HepG2 (cell line): ENCODE measurements around the gene NUP93. TPM values are rescaled to one million over a fixed set of nuclear protein-coding genes. Genes with fewer than 3 reads are reported as not detected.

ENCODE experiments used
- FIP1L1 ChIP-seq: fragments of 200-400 bp; formaldehyde crosslinking; IDR thresholded peaks from 2 replicates; pipeline ENCODE4 v1.6.1; 2018; ENCODE audit warnings: low read depth, mild to moderate bottlenecking, low read length, moderate library complexity, borderline replicate concordance; ENCODE audit not compliant: insufficient read depth
- GATAD1 ChIP-seq: IDR thresholded peaks from 2 replicates; pipeline ENCODE4 v1.6.1; 2016; ENCODE audit warnings: missing genetic modification reagents, missing compliant biosample characterization
- GATAD2A ChIP-seq: IDR thresholded peaks from 2 replicates; pipeline ENCODE4 v1.6.1; 2016
- HOXA5 ChIP-seq: sonication (generic); formaldehyde crosslinking; IDR thresholded peaks from 2 replicates; pipeline ENCODE4 v1.4.0; 2020; ENCODE audit warnings: missing genetic modification reagents
- IRF2 ChIP-seq: IDR thresholded peaks from 2 replicates; pipeline ENCODE4 v1.6.1; 2018; ENCODE audit warnings: missing genetic modification reagents, missing compliant biosample characterization
- LCORL ChIP-seq, 2 experiments: fragments of 450-650 bp in 1 of 2; sonication (generic) in 1 of 2; formaldehyde crosslinking in 1 of 2; IDR thresholded peaks; 2 replicates each; pipeline versions ENCODE4 v1.5.0 to v1.6.1; 2017 to 2020; ENCODE audit warnings: antibody characterized with exemption in 1 of 2, missing genetic modification reagents in 1 of 2
- MED13 ChIP-seq: sonication (generic); formaldehyde crosslinking; IDR thresholded peaks from 2 replicates; pipeline ENCODE4 v1.5.0; 2020; ENCODE audit warnings: missing genetic modification reagents
- RNF2 ChIP-seq: fragments of 450-650 bp; conservative IDR thresholded peaks from 2 replicates; pipeline ENCODE4 v1.6.1; 2016; ENCODE audit warnings: low read depth
- SP5 ChIP-seq: IDR thresholded peaks from 2 replicates; pipeline ENCODE4 v1.6.1; 2016; ENCODE audit warnings: low read depth, borderline replicate concordance
- XRCC5 ChIP-seq: fragments of 200-400 bp; formaldehyde crosslinking; optimal IDR thresholded peaks from 2 replicates; pipeline ENCODE3; 2017; ENCODE audit warnings: mild to moderate bottlenecking, low read length
- ZBTB42 ChIP-seq: sonication (generic); formaldehyde crosslinking; IDR thresholded peaks from 2 replicates; pipeline ENCODE4 v1.5.0; 2020; ENCODE audit warnings: mild to moderate bottlenecking, missing genetic modification reagents
- ZNF143 ChIP-seq: sonication (generic); formaldehyde crosslinking; IDR thresholded peaks from 2 replicates; pipeline ENCODE4 v1.4.0; 2020; ENCODE audit warnings: missing genetic modification reagents
- ZNF382 ChIP-seq: sonication (generic); formaldehyde crosslinking; IDR thresholded peaks from 2 replicates; pipeline ENCODE4 v1.5.0; 2020; ENCODE audit warnings: missing genetic modification reagents, mild to moderate bottlenecking, borderline replicate concordance
- ZNF460 ChIP-seq: sonication (generic); formaldehyde crosslinking; IDR thresholded peaks from 2 replicates; pipeline ENCODE4 v1.5.1; 2020; ENCODE audit warnings: missing genetic modification reagents, mild to moderate bottlenecking, borderline replicate concordance
- ZNF546 ChIP-seq: sonication (generic); formaldehyde crosslinking; conservative IDR thresholded peaks from 2 replicates; pipeline ENCODE4 v1.8.1; 2023; ENCODE audit warnings: mild to moderate bottlenecking, missing genetic modification reagents
- ZNF556 ChIP-seq: sonication (generic); formaldehyde crosslinking; IDR thresholded peaks from 2 replicates; pipeline ENCODE4 v1.4.0; 2020; ENCODE audit warnings: mild to moderate bottlenecking, missing genetic modification reagents, borderline replicate concordance
- ZNF598 ChIP-seq: sonication (generic); formaldehyde crosslinking; IDR thresholded peaks from 2 replicates; pipeline ENCODE4 v1.5.1; 2020; ENCODE audit warnings: mild to moderate bottlenecking, missing genetic modification reagents, borderline replicate concordance
- ZNF619 ChIP-seq: sonication (generic); formaldehyde crosslinking; IDR thresholded peaks from 2 replicates; pipeline ENCODE4 v1.4.0; 2020; ENCODE audit warnings: mild to moderate bottlenecking, missing genetic modification reagents
- ZNF749 ChIP-seq: sonication (generic); formaldehyde crosslinking; IDR thresholded peaks from 2 replicates; pipeline ENCODE4 v1.8.0; 2022; ENCODE audit warnings: mild to moderate bottlenecking, missing genetic modification reagents, moderate library complexity, borderline replicate concordance
- polyA plus RNA-seq, 8 experiments: library from polyadenylated mRNA; depleted of rRNA in 3 of 8; stranded (reverse) in 7 of 8; unstranded in 1 of 8; fragments of >200 nt; fragmentation: Illumina TruSeq in 4 of 8; extraction: Trizol in 4 of 8; gene quantifications; 2 replicates each; pipeline versions ENCODE4 v1.2.1 to v1.2.3, GENCODE V29; 2011 to 2016; ENCODE audit warnings: low read depth in 4 of 8, missing spikeins in 1 of 8, mixed read lengths in 1 of 8; ENCODE audit not compliant: insufficient read depth in 1 of 8
- total RNA-seq, 5 experiments: library from RNA; depleted of rRNA; stranded (reverse); fragments of >200 nt; fragmentation: Illumina TruSeq; extraction: Trizol; gene quantifications; 2 replicates each; pipeline ENCODE4 v1.2.3, GENCODE V29; 2016; ENCODE audit warnings: low read depth in 1 of 5
- TF ChIP-seq, protein P1 (sequence below): sonication (generic); formaldehyde crosslinking; IDR thresholded peaks from 2 replicates; pipeline ENCODE4 v1.5.0; 2020; ENCODE audit warnings: missing genetic modification reagents
- TF ChIP-seq, protein P2 (sequence below): sonication (generic); formaldehyde crosslinking; IDR thresholded peaks from 2 replicates; pipeline ENCODE4 v1.5.0; 2020; ENCODE audit warnings: missing genetic modification reagents, mild to moderate bottlenecking, borderline replicate concordance
- TF ChIP-seq, protein P3 (sequence below): sonication (generic); formaldehyde crosslinking; IDR thresholded peaks from 2 replicates; pipeline ENCODE4 v1.8.0; 2022; ENCODE audit warnings: mild to moderate bottlenecking, missing genetic modification reagents, borderline replicate concordance
- TF ChIP-seq, protein P4 (sequence below): sonication (generic); formaldehyde crosslinking; IDR thresholded peaks from 2 replicates; pipeline ENCODE4 v1.5.0; 2020; ENCODE audit warnings: missing genetic modification reagents

The NUP93 gene
- total and polyA plus RNA-seq, 2 of the 13 experiments (the other 11 are each of a cell fraction or from before 2014, with no cell fraction given) = 58.5 to 140 TPM

DNA sequence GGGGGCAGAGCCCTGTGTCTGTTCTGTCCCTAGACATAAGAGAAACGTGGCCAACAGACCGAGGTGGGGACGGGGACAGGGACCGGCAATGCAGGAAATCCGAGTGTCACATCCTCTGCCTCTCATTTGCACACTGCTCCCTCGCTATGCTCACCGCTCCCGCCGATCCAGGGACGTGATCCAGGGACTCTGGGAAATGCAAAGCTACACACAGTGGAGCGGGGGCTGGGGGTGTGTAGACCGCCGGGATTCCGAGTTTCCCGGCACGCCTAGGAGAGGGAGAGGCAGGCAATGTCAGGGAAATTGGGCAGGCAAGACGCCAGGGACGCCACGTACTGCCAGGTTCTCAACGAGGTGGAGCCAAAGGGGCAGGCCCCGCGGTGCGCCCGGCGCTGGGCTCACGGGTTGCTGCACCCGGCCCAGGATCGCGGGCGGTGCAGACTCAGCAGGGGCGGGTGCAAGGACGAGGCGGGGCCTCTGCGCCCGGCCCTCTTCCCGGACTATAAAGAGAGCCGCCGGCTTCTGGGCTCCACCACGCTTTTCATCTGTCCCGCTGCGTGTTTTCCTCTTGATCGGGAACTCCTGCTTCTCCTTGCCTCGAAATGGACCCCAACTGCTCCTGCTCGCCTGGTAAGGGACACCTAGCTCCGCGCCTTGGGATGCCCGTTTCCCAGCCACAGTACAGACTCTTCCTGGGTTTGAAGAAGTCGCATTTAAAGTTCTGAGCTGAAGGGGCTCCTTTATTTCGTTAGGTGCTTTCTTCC lies 47.8 kb upstream of the NUP93 start, which contains the start of gene MT1X (continued):
- peak; percentile 68 for TF ChIP-seq MED13
- TF ChIP-seq ZNF598 = peak; percentile 82
- TF ChIP-seq RNF2 = peak; percentile 48; the same call in 1 of the 2 replicates
- TF ChIP-seq, protein P1, sequence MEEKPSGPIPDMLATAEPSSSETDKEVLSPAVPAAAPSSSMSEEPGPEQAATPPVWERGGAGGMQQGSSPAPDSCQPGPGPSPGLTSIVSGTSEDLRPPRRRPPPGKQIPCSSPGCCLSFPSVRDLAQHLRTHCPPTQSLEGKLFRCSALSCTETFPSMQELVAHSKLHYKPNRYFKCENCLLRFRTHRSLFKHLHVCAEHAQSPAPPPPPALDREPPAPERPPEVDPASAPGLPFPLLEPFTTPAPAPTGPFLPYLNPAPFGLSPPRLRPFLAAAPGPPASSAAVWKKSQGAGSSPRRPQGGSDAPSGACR (CRISPR knock-in tag) = no peak
- TF ChIP-seq LCORL (IDR thresholded peaks at IDR 0.05) = no peak
- TF ChIP-seq LCORL (CRISPR knock-in tag; IDR thresholded peaks at IDR 0.05) = peak; percentile 91
- TF ChIP-seq FIP1L1 = no peak
- TF ChIP-seq ZNF749 (CRISPR knock-in tag) = peak; percentile 49; the same call in 1 of the 2 replicates
- peak; percentile 81; the same call in 1 of the 2 replicates for TF ChIP-seq SP5 (CRISPR knock-in tag)
- no peak for TF ChIP-seq ZNF382 (CRISPR knock-in tag)
- TF ChIP-seq, protein P2, sequence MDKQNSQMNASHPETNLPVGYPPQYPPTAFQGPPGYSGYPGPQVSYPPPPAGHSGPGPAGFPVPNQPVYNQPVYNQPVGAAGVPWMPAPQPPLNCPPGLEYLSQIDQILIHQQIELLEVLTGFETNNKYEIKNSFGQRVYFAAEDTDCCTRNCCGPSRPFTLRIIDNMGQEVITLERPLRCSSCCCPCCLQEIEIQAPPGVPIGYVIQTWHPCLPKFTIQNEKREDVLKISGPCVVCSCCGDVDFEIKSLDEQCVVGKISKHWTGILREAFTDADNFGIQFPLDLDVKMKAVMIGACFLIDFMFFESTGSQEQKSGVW = no peak
- peak; percentile 70; the same call in 1 of the 2 replicates for TF ChIP-seq ZNF546 (CRISPR knock-in tag)
- TF ChIP-seq, protein P3, sequence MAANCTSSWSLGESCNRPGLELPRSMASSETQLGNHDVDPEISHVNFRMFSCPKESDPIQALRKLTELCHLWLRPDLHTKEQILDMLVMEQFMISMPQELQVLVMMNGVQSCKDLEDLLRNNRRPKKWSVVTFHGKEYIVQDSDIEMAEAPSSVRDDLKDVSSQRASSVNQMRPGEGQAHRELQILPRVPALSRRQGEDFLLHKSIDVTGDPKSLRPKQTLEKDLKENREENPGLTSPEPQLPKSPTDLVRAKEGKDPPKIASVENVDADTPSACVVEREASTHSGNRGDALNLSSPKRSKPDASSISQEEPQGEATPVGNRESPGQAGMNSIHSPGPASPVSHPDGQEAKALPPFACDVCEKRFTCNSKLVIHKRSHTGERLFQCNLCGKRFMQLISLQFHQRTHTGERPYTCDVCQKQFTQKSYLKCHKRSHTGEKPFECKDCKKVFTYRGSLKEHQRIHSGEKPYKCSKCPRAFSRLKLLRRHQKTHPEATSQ = 0 out of 2 replicates have a peak, but pooled peaks have one; percentile 55
- no peak for TF ChIP-seq GATAD1
- TF ChIP-seq, protein P4, sequence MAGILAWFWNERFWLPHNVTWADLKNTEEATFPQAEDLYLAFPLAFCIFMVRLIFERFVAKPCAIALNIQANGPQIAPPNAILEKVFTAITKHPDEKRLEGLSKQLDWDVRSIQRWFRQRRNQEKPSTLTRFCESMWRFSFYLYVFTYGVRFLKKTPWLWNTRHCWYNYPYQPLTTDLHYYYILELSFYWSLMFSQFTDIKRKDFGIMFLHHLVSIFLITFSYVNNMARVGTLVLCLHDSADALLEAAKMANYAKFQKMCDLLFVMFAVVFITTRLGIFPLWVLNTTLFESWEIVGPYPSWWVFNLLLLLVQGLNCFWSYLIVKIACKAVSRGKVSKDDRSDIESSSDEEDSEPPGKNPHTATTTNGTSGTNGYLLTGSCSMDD (CRISPR knock-in tag) = 0 out of 2 replicates have a peak, but pooled peaks have one; percentile 66
- TF ChIP-seq IRF2 = peak; percentile 47; the same call in 1 of the 2 replicates
- TF ChIP-seq ZBTB42 (CRISPR knock-in tag) = no peak
- TF ChIP-seq HOXA5 (CRISPR knock-in tag) = no peak
- TF ChIP-seq ZNF460 (CRISPR knock-in tag) = no peak
- peak; percentile 63 for TF ChIP-seq ZNF143 (CRISPR knock-in tag)
- peak; percentile 14; the same call in 1 of the 2 replicates for TF ChIP-seq GATAD2A
- peak; percentile 87 for TF ChIP-seq XRCC5
- no peak for TF ChIP-seq ZNF619 (CRISPR knock-in tag)
- TF ChIP-seq ZNF556 (CRISPR knock-in tag) = no peak
